Cortex of kidney (tissue), 1 donor: Measurements from ENCODE around the gene ALDH9A1.

Experiments used
- DNase-seq: peaks from one replicate; lab custom pipeline; 2025; lab: John Stamatoyannopoulos, UW

Gene ALDH9A1

GRCh38 chr1:165623624-165624023 lies 74.7 kb downstream of the ALDH9A1 start:
- no peak for DNase-seq

DNA sequence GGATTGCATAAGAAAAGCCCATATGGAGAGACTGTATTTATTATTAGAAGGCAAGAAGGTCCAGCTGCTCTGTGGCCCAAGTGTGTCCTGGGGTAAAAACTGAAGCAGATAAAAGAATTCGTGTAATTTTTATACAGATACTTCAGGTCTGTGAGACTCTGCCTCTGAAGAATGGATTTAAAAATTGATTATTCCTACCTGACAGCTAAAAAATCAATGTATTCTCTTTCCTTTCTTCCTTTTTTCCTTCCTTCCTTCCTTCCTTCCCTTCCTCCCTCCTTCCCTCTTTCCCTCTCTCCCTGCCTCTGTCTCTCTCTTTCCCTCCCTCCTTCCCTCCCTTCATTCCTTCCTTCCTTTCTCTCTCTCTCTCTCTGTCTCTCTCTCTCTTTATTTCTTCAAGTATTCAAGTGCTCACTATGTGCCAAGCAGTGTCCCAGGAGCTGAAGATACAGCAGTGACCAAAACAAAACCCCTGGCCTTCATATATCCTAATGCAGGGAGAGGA lies 78.7 kb downstream of the ALDH9A1 start:
- DNase-seq: no peak

DNA sequence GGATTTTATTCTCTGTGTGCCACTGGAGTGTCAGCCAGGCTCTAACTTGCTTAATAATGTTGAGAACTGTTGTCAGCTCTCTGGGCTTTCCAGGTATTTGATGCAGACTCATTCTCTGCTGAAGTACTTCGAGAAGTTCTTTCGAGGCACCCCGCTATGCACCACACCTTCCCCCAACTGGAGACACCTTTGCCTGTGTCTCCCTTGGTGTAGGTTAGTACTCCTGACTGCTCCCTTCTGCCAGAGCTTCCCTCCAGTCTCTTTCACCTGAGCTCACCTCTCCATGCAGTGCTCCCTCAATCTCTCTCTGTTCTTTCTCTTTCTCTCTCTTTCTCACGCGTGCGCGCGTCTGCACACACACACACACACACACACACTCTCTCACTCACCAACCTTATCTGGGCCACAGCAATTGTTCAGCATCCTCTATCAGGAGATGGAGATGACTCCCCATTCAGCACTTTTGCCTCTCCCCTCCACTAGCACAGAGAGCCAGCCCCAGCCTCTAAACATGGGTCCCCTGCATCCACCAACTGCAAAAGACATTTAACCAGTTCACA lies 81.3 kb downstream of the ALDH9A1 start:
- no peak for DNase-seq

DNA sequence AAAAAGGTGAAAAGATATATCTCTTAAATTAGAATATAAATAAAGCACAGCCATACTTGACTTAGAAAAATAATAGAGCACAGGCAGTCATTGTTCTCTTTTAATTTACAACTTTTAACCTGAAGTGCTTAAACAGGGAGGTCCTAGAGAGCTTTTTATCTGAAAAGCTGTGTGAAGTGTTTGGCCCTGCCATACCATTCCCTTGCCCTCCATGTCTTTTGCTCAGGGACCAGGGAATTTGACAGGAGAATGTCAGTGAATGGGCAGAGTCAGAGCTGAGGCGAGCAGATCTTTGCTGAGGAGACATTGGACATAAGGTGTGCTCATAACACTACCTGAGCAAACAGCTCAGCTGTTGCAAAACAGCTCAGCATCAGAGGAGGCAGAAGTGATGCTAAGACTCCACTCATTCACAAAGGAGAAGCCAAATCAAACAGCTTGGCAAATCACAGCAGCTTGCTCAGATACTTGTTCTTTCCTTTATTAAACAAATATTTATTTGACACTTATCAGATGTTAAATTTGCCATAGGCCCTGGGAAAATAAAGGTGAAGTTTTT lies 82.2 kb downstream of the ALDH9A1 start:
- DNase-seq: no peak
